ENCODE results near the gene ATP11A. TPM values are rescaled to one million over a fixed set of nuclear protein-coding genes. Genes with fewer than 3 reads are reported as not detected.

ATP11A gene
- total RNA-seq, 1 experiment from 2014 or later = 8.7 TPM

DNA sequence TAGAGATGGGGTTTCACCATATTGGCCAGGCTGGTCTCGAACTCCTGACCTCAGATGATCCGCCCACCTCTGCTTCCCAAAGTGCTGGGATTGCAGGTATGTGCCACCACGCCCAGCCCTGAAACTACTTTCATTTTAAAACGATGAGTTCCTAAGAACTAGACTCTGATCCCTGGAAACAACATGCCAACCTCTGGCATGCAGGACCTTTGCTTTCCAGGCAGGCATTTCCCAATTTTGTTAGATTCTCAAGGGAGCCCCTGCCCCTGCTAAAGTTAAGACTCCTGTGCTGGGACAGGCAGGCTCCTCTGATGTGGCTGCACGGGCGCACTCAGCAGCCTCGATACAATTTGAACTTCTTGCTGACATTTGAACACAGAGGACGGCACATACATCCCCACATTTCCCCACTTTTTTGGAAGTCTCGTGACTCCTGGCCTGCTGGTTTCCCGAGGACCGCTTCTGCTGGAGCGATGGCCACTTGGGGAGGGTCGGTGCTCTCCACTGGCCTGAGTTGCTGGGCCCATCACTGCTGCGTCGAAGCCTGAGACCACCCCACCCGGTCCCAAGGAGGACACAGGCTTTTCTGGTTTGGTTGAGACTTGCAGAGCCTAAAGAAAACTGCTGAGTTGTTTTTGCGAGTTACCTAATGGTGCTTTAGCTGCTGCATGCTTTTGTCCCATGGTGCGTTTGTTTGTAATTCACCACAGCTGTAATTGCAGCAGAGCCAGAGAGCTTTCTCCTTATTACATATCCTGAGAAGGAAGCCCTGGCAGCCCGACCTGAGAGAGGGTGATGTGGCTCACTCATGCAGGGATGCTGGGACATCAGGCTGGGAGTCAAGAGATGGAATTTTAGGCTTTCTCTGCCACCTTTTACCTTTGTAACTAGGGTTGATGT is 8.2 kb downstream of the ATP11A start:
- DNase-seq (no peak), ATAC-seq (no peak)
- Histone ChIP-seq H3K27me3 (ENCODE audit: low read length) (no peaks in the 10 kb centered on the region), H4K20me1 (ENCODE audit: low read length) (no peaks in the 10 kb centered on the region), H3K27ac (ENCODE audit: low read length) (no peak overlapping the region), H3K4me1 (ENCODE audit: insufficient read depth, low read length) (no peaks in the 10 kb centered on the region), H3K4me3 (ENCODE audit: low read length) (no peak overlapping the region), H3K4me2 (ENCODE audit: low read length) (no peak overlapping the region), H3K79me2 (ENCODE audit: low read length) (peaks cover 26% of the 10 kb centered on the region), H3K36me3 (ENCODE audit: low read depth, low read length) (no peaks in the 10 kb centered on the region), H3F3A (ENCODE audit: low read length, unreplicated experiment) (no peaks in the 10 kb centered on the region), H2AFZ (ENCODE audit: low read length) (no peak overlapping the region), H3K9me2 (replicated peaks; ENCODE audit: low read length) (no peaks in the 10 kb centered on the region), H3K9ac (ENCODE audit: low read length) (no peak overlapping the region), H3K9me3 (ENCODE audit: low read length) (no peaks in the 10 kb centered on the region)
- intact Hi-C loops (cut with micrococcal nuclease) = loop anchor here (10.0 kb wide), 1 partner anchor 187 kb away; no protein-coding TSS in a partner anchor
- BruUV-seq (replicated peaks) = no TSS peak
- POLR2A ChIA-PET (ENCODE audit: unreplicated experiment) = no interaction called here
- CTCF ChIA-PET = no interaction called here
- TF ChIP-seq, protein P1, sequence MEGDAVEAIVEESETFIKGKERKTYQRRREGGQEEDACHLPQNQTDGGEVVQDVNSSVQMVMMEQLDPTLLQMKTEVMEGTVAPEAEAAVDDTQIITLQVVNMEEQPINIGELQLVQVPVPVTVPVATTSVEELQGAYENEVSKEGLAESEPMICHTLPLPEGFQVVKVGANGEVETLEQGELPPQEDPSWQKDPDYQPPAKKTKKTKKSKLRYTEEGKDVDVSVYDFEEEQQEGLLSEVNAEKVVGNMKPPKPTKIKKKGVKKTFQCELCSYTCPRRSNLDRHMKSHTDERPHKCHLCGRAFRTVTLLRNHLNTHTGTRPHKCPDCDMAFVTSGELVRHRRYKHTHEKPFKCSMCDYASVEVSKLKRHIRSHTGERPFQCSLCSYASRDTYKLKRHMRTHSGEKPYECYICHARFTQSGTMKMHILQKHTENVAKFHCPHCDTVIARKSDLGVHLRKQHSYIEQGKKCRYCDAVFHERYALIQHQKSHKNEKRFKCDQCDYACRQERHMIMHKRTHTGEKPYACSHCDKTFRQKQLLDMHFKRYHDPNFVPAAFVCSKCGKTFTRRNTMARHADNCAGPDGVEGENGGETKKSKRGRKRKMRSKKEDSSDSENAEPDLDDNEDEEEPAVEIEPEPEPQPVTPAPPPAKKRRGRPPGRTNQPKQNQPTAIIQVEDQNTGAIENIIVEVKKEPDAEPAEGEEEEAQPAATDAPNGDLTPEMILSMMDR (conservative IDR thresholded peaks at IDR 0.05; ENCODE audit: low read depth, low read length) = no peak
- TF ChIP-seq EZH2phosphoT487 (IDR thresholded peaks at IDR 0.05; ENCODE audit: borderline replicate concordance, low read length) (no peak), EZH2 (IDR thresholded peaks at IDR 0.05; ENCODE audit: low read length, unreplicated experiment) (no peak)

DNA sequence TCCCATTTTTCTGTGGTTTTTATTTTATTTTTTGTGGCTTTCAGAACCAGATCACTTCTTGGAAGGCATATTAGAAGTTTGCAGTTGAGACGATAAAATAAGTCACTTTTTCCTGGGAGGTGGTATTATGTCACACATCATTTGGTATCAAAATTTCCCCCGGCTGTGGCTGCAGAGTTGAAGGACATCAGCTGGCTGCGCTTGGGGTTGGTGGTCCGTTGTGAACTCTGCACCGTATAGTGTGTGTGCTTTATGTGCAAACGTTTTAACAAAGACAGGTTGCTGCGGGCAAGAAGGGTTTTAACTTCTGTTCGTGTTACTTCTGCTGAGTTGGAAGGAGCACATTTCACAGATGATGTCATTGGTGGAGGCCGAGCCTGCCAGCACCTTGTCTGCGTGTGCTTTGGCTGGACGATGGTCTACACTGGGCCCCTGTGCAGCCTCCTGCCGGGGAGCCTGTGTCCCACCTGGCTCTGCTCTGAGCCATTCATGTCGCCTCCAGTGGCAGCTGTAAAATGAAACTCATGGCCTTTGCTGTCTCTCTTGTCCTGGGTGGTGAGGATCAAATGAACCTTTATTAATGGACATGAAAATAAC is 9.6 kb downstream of the ATP11A start:
- Histone ChIP-seq H3K9me2 (replicated peaks; ENCODE audit: low read length) (no peaks in the 10 kb centered on the region), H3K9me3 (ENCODE audit: low read length) (no peaks in the 10 kb centered on the region), H3K4me3 (ENCODE audit: low read length) (no peak overlapping the region), H3F3A (ENCODE audit: low read length, unreplicated experiment) (no peaks in the 10 kb centered on the region), H3K79me2 (ENCODE audit: low read length) (0 out of 2 replicates have a peak, but pooled peaks cover 19% of the 10 kb centered on the region), H3K36me3 (ENCODE audit: low read depth, low read length) (no peaks in the 10 kb centered on the region), H3K27me3 (ENCODE audit: low read length) (no peaks in the 10 kb centered on the region), H3K4me2 (ENCODE audit: low read length) (no peak overlapping the region), H3K9ac (ENCODE audit: low read length) (no peak overlapping the region), H4K20me1 (ENCODE audit: low read length) (no peaks in the 10 kb centered on the region), H3K4me1 (ENCODE audit: insufficient read depth, low read length) (no peaks in the 10 kb centered on the region), H3K27ac (ENCODE audit: low read length) (no peak overlapping the region), H2AFZ (ENCODE audit: low read length) (no peak overlapping the region)
- TF ChIP-seq, protein P1 (conservative IDR thresholded peaks at IDR 0.05; ENCODE audit: low read depth, low read length) = no peak
- TF ChIP-seq EZH2phosphoT487 (IDR thresholded peaks at IDR 0.05; ENCODE audit: borderline replicate concordance, low read length) = no peak
- no peak for TF ChIP-seq EZH2 (IDR thresholded peaks at IDR 0.05; ENCODE audit: low read length, unreplicated experiment)
- intact Hi-C loops (cut with micrococcal nuclease) = loop anchor here (10.0 kb wide), 1 partner anchor 185 kb away; no protein-coding TSS in a partner anchor
- no TSS peak for BruUV-seq (replicated peaks)
- DNase-seq (no peak), ATAC-seq (no peak)
- CTCF ChIA-PET = no interaction called here
- POLR2A ChIA-PET (ENCODE audit: unreplicated experiment) = no interaction called here
